Mesothelial cell of epicardium (in vitro differentiated cells): Measurements from ENCODE around the gene GASK1A. TPM values are rescaled to one million over a fixed set of nuclear protein-coding genes. Genes with fewer than 3 reads are reported as not detected.
"Not testable (repeated sequence)": the region's sequence is repeated elsewhere in the genome, so short reads cannot be mapped to it uniquely, and the experiment has no call there.

Experiments
- DNase-seq, 2 experiments: peaks; one replicate each; pipeline ENCODE4 v3.0.0; 2021; ENCODE audit warnings: low spot score in 2 of 2; ENCODE audit not compliant: unreplicated experiment in 2 of 2
- H3K27ac Mint-ChIP-seq: 2 replicates; pipeline ENCODE4 v1.8.0; 2021; ENCODE audit warnings: mixed read lengths
- H3K27me3 Mint-ChIP-seq: 2 replicates; pipeline ENCODE4 v1.8.0; 2021; ENCODE audit warnings: low read depth, mixed read lengths
- H3K36me3 Mint-ChIP-seq: 2 replicates; pipeline ENCODE4 v1.8.0; 2021; ENCODE audit warnings: mixed read lengths
- H3K4me1 Mint-ChIP-seq: 2 replicates; pipeline ENCODE4 v1.8.0; 2021; ENCODE audit warnings: mixed read lengths
- H3K4me3 Mint-ChIP-seq: 2 replicates; pipeline ENCODE4 v1.8.0; 2021; ENCODE audit warnings: mild to moderate bottlenecking, moderate library complexity, mixed read lengths
- H3K9me3 Mint-ChIP-seq: 2 replicates; pipeline ENCODE4 v1.8.0; 2021; ENCODE audit warnings: mixed read lengths
- total RNA-seq: library from RNA; stranded (reverse); gene quantifications from 3 replicates; pipeline ENCODE4 v1.2.1, GENCODE V29; 2021
- TF ChIP-seq, protein P1 (sequence below): fragments of 200-600 bp; sonication (generic); IDR thresholded peaks from one replicate; pipeline ENCODE4 v1.5.0; 2021; ENCODE audit warnings: antibody characterized with exemption; ENCODE audit not compliant: unreplicated experiment

The GASK1A gene
- total RNA-seq, 1 donor from 2014 or later = 1.6 TPM

DNA sequence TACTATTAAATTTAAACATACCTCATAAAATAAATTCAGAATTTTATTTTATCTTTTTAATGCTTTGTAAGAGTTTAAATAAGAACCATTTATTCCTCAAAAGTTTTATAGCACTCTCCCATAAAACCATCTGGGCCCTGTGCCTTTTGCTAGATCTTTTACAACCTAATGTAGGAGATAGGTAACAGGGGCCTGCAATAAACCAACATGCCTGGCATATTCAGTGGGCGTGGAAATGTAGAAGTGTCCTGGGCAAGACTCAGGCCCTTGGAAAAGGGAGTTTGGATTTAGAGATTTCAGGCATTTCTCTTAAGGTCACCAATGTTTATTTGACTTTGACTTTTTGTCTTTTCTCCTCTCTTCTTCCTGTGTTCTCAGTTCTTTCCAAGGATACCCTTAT lies 80.3 kb downstream of the GASK1A start:
- TF ChIP-seq, protein P1, sequence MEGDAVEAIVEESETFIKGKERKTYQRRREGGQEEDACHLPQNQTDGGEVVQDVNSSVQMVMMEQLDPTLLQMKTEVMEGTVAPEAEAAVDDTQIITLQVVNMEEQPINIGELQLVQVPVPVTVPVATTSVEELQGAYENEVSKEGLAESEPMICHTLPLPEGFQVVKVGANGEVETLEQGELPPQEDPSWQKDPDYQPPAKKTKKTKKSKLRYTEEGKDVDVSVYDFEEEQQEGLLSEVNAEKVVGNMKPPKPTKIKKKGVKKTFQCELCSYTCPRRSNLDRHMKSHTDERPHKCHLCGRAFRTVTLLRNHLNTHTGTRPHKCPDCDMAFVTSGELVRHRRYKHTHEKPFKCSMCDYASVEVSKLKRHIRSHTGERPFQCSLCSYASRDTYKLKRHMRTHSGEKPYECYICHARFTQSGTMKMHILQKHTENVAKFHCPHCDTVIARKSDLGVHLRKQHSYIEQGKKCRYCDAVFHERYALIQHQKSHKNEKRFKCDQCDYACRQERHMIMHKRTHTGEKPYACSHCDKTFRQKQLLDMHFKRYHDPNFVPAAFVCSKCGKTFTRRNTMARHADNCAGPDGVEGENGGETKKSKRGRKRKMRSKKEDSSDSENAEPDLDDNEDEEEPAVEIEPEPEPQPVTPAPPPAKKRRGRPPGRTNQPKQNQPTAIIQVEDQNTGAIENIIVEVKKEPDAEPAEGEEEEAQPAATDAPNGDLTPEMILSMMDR = no peak
- no peak for DNase-seq
- Mint-ChIP-seq H3K4me1 (no peaks in the 10 kb centered on the region), H3K27me3 (peaks cover 9% of the 10 kb centered on the region), H3K9me3 (no peaks in the 10 kb centered on the region), H3K27ac (no peak overlapping the region), H3K4me3 (no peak overlapping the region), H3K36me3 (no peaks in the 10 kb centered on the region)

DNA sequence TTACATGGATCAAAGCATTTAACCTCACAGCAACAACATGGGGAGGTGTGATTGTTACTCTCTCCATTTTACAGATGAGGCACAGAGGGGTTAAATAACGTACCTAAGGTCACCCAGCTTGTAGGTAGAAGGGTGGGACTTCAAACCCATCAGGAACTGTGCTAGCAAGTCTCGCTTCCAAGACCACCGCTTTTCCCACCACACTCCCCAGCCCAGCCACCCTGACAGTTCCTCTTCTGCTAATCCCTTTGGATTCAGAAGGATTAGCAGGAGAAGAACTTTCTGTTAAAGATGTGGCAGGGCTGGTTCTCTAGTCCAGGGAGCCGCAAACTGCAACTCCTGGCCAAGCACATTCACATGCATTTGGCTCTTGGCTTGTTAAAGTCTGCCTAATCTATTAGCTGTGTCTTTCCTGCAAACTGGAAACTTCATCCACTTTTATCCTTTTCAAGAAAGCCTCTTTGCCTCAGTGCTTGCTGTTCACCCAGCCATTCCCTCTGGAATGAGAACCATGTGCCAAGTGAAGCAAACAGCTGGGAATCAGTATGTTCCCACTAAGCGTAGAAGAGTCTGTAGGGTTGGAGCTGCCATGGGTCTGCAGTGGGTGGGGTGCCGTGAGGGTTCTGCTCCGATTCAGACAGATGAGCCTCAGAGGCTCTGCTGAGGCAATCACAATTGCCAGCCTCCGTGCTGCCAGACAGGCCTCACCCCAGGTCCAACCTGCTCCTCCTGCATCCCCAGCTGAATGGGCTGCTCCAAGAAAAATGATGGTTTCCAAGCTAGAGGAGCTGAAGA lies 82.2 kb downstream of the GASK1A start:
- H3K9me3 Mint-ChIP-seq = no peaks in the 10 kb centered on the region
- DNase-seq = no peak
- no peak overlapping the region for H3K4me3 Mint-ChIP-seq
- peaks cover 7% of the 10 kb centered on the region for H3K27me3 Mint-ChIP-seq
- H3K4me1 Mint-ChIP-seq = no peaks in the 10 kb centered on the region
- no peaks in the 10 kb centered on the region for H3K36me3 Mint-ChIP-seq
- TF ChIP-seq, protein P1 = no peak
- H3K27ac Mint-ChIP-seq = no peak overlapping the region

DNA sequence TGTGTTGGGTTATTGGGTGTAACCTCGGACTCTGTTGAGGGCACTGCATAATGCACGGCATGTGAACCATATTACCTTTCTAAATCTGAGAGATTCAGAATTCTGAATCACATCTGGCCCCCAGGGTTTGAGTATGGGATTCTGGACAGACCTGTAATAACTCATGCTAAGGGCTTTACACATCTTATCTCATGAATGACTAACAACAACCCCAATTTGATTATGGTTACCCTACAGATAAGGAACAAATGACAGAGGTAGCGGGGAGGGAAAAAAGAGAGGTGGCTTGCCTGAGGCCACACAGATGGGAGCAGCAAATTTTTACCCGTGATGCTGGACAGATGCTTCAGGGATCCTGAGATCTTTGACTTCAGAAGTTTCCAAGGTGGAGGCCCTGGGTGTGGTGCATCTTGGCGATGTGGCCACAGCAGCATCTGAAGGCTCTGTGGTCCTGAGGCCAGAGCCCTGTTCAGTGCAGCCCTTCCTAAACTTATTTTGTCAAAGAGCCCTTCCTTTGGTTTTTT lies 83.0 kb downstream of the GASK1A start:
- Mint-ChIP-seq H3K4me1 (no peaks in the 10 kb centered on the region), H3K36me3 (no peaks in the 10 kb centered on the region), H3K27ac (no peak overlapping the region), H3K4me3 (no peak overlapping the region), H3K9me3 (no peaks in the 10 kb centered on the region), H3K27me3 (peaks cover 4% of the 10 kb centered on the region)
- TF ChIP-seq, protein P1 = no peak
- no peak for DNase-seq

DNA sequence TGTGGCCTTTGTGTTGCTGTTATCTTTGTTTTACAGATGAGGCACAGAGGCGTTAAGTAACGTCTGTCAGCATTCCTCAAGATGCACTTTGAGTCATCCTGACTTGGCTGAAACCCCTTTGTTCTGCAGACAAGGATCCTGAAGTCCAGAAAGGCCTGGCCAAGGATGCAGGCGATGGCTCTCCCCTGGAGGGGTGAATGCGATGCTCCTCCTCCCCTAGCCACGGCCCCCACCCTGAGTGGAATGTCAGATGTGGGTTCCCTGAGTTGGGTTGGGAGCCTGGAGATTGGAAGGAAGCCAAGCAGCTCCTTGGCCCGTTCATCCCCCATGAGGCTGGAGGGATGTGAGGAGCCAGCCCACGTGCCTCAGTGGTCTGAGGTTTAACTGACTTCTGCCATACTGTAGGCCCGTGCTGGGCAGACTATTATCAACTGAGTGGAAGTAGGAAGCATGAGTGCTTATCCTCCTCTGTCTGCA lies 83.5 kb downstream of the GASK1A start:
- Mint-ChIP-seq H3K36me3 (no peaks in the 10 kb centered on the region), H3K9me3 (no peaks in the 10 kb centered on the region), H3K4me3 (no peak overlapping the region), H3K27me3 (peaks cover 2% of the 10 kb centered on the region), H3K4me1 (no peaks in the 10 kb centered on the region), H3K27ac (no peak overlapping the region)
- TF ChIP-seq, protein P1 = no peak
- DNase-seq = no peak

DNA sequence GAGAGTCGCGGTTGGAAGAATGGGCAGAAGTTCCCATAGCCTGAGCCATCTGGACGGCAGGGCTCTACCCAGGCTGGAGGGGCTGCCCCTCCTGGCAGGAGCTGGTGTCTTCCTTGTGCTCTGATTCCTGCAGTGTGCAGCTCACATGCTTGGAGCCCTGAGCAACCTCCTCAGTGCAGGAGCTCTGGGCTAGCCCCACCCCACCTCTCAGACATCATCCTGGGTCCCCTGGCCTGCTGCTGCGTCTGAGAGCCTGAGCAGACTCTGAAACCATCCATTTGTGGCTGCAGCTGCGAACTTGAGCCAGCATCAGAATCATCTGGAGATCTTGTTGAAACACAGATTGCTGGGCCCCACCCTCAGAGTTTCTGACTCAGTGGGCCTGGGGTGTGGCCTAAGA lies 84.0 kb downstream of the GASK1A start:
- peaks cover 2% of the 10 kb centered on the region for H3K27me3 Mint-ChIP-seq
- no peak overlapping the region for H3K27ac Mint-ChIP-seq
- H3K4me3 Mint-ChIP-seq = no peak overlapping the region
- TF ChIP-seq, protein P1 = no peak
- no peaks in the 10 kb centered on the region for H3K9me3 Mint-ChIP-seq
- no peaks in the 10 kb centered on the region for H3K4me1 Mint-ChIP-seq
- DNase-seq = no peak
- no peaks in the 10 kb centered on the region for H3K36me3 Mint-ChIP-seq

DNA sequence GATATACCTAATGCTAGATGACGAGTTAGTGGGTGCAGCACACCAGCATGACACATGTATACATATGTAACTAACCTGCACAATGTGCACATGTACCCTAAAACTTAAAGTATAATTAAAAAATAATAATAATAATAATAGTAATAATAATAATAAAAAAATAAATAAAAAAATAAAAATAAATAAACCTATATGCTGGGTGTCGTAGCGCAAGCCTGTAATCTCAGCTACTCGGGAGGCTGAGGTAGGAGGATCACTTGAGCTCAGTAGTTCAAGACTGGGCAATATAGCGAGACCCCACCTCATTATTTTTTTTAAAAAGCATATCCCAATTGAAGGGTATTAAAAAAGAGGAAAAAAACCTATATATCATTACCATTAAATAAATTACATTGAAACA lies 91.6 kb downstream of the GASK1A start:
- not testable (repeated sequence) for H3K4me3 Mint-ChIP-seq, H3K9me3 Mint-ChIP-seq, H3K4me1 Mint-ChIP-seq, DNase-seq, H3K36me3 Mint-ChIP-seq, H3K27ac Mint-ChIP-seq
- peaks cover 18% of the 10 kb centered on the region for H3K27me3 Mint-ChIP-seq
